Upper lobe of left lung (tissue), 4 donors: ENCODE data around the gene KAZN.

ENCODE experiments used
- CTCF ChIP-seq, 6 experiments: fragments of 450-650 bp in 4 of 6; fragments of 200-600 bp in 2 of 6; sonication (generic) in 2 of 6; IDR thresholded peaks; one replicate each; pipeline ENCODE4 v1.5.1; 2016 to 2019; ENCODE audit warnings: antibody characterized with exemption in 6 of 6
- POLR2A ChIP-seq, 4 donors: fragments of 450-650 bp; IDR thresholded peaks; one replicate each; pipeline ENCODE4 v1.5.1; 2016 to 2017; ENCODE audit warnings: antibody characterized with exemption in 4 of 4, mild to moderate bottlenecking in 2 of 4
- POLR2AphosphoS5 ChIP-seq, 2 donors: sonication (generic); formaldehyde crosslinking; IDR thresholded peaks; one replicate each; pipeline ENCODE4 v1.5.1; 2017; ENCODE audit warnings: antibody characterized with exemption in 2 of 2

- TF ChIP-seq CTCF (IDR thresholded peaks at IDR 0.05) (no peak), POLR2A (IDR thresholded peaks at IDR 0.05) (no peak), POLR2AphosphoS5 (IDR thresholded peaks at IDR 0.05) (no peak)
These were observed 86.6 kb downstream of the KAZN start for GRCh38 chr1:14685078-14685477.
